HepG2 (cell line): Measurements from ENCODE around the gene ZNF800. TPM values are rescaled to one million over a fixed set of nuclear protein-coding genes. Genes with fewer than 3 reads are reported as not detected.

Experiments
- ATAC-seq: fragments of 200-7000 bp; cut with Tn5 transposase; 3 replicates; pipeline ENCODE4 v1.9.1; 2020; ENCODE audit warnings: mild to moderate bottlenecking, moderate library complexity
- BruUV-seq: library from RNA; stranded (reverse); fragments of 400-500 nt; replicated peaks from 2 replicates; lab custom pipeline; 2021; lab: Mats Ljungman, UMichigan
- CTCF ChIA-PET: fragments of 300-600 bp; formaldehyde crosslinking; extraction: SDS; loops from one replicate; lab custom pipeline; 2021; ENCODE audit warnings: low total read pairs, inconsistent platforms, low intra/inter-chr PET ratio; lab: Yijun Ruan, JAX
- POLR2A ChIA-PET: fragments of 350-600 bp; sonication (Branson Sonifier 250); formaldehyde crosslinking; loops from one replicate; lab custom pipeline; 2020; ENCODE audit warnings: antibody characterized with exemption, inconsistent platforms; lab: Yijun Ruan, JAX
- DNase-seq: peaks from one replicate; pipeline ENCODE4 v3.0.0-alpha.2; 2015; ENCODE audit warnings: low spot score
- FAIRE-seq: peaks from 3 replicates; lab custom pipeline; 2011; peaks lifted over from hg19 to GRCh38; lab: Jason Lieb, UNC
- H2AFZ ChIP-seq: one replicate; pipeline ENCODE4 v1.6.1; 2011; ENCODE audit warnings: low read length, inconsistent platforms
- H3K27ac ChIP-seq: fragments of 300-600 bp; 3 replicates; pipeline ENCODE4 v1.8.0; 2011; ENCODE audit warnings: mixed run types, mild to moderate bottlenecking, mixed read lengths, low read length, inconsistent platforms; ENCODE audit not compliant: insufficient read depth; ENCODE audit errors: extremely low read length
- H3K27me3 ChIP-seq, 2 experiments: fragments of 200-600 bp in 1 of 2; 2 replicates in 1 of 2; 3 replicates in 1 of 2; pipeline versions ENCODE4 v1.6.0 to v1.8.0; 2011; ENCODE audit warnings: low read length in 2 of 2, mild to moderate bottlenecking in 2 of 2, moderate library complexity in 2 of 2, inconsistent platforms in 1 of 2; ENCODE audit not compliant: insufficient read depth in 2 of 2, control insufficient read depth in 1 of 2
- H3K36me3 ChIP-seq, 2 experiments: fragments of 200-600 bp in 1 of 2; replicated peaks in 1 of 2; 2 replicates in 1 of 2; 3 replicates in 1 of 2; pipeline versions ENCODE4 v1.5.1 to v1.8.0; 2011; ENCODE audit warnings: low read length in 2 of 2, inconsistent platforms in 1 of 2; ENCODE audit not compliant: insufficient read depth in 2 of 2, control insufficient read depth in 1 of 2
- H3K4me1 ChIP-seq: 2 replicates; pipeline ENCODE4 v1.5.1; 2012; ENCODE audit warnings: low read length, inconsistent platforms; ENCODE audit not compliant: insufficient read depth
- H3K4me2 ChIP-seq: 2 replicates; pipeline ENCODE4 v1.6.0; 2011; ENCODE audit warnings: low read depth, low read length, inconsistent platforms
- H3K4me3 ChIP-seq, 3 experiments: fragments of 200-600 bp in 1 of 3; sonication (generic), shearing (Covaris generic) in 1 of 3; replicated peaks in 1 of 3; 2 replicates each; pipeline ENCODE4 v1.5.1; 2011 to 2016; ENCODE audit warnings: low read length in 3 of 3, inconsistent platforms in 2 of 3, low read depth in 2 of 3, mild to moderate bottlenecking in 2 of 3, control low read depth in 1 of 3, mixed read lengths in 1 of 3; ENCODE audit not compliant: insufficient read depth in 1 of 3
- H3K79me2 ChIP-seq: one replicate; pipeline ENCODE4 v1.6.1; 2011; ENCODE audit warnings: low read length, inconsistent platforms; ENCODE audit not compliant: insufficient read depth
- H3K9ac ChIP-seq: 2 replicates; pipeline ENCODE4 v1.6.0; 2011; ENCODE audit warnings: mild to moderate bottlenecking, low read depth, low read length, inconsistent platforms; ENCODE audit not compliant: insufficient read depth
- H3K9me3 ChIP-seq: 2 replicates; pipeline ENCODE4 v1.5.1; 2012; ENCODE audit warnings: mild to moderate bottlenecking, low read length
- H4K20me1 ChIP-seq: 2 replicates; pipeline ENCODE4 v1.6.0; 2011; ENCODE audit warnings: inconsistent platforms, mild to moderate bottlenecking, low read length, moderate library complexity; ENCODE audit not compliant: insufficient read depth
- DR1 ChIP-seq: sonication (generic); formaldehyde crosslinking; IDR thresholded peaks from 2 replicates; pipeline ENCODE4 v1.8.0; 2021; ENCODE audit warnings: mild to moderate bottlenecking, missing genetic modification reagents, inconsistent platforms
- HOXA3 ChIP-seq: sonication (generic); formaldehyde crosslinking; IDR thresholded peaks from 2 replicates; pipeline ENCODE4 v1.5.0; 2020; ENCODE audit warnings: missing genetic modification reagents
- NAIF1 ChIP-seq: sonication (generic); formaldehyde crosslinking; IDR thresholded peaks from 2 replicates; pipeline ENCODE4 v1.5.0; 2020; ENCODE audit warnings: mild to moderate bottlenecking, missing genetic modification reagents, borderline replicate concordance
- PLSCR1 ChIP-seq: sonication (generic); formaldehyde crosslinking; IDR thresholded peaks from 2 replicates; pipeline ENCODE4 v1.5.0; 2020; ENCODE audit warnings: missing genetic modification reagents, mild to moderate bottlenecking, borderline replicate concordance
- PPARG ChIP-seq: conservative IDR thresholded peaks from 2 replicates; pipeline ENCODE4 v1.6.1; 2016; ENCODE audit warnings: missing biosample characterization, missing genetic modification reagents
- TRAFD1 ChIP-seq: sonication (generic); formaldehyde crosslinking; IDR thresholded peaks from 2 replicates; pipeline ENCODE4 v1.5.1; 2020; ENCODE audit warnings: missing genetic modification reagents, mild to moderate bottlenecking, borderline replicate concordance
- ZBTB26 ChIP-seq: IDR thresholded peaks from 2 replicates; pipeline ENCODE4 v1.6.1; 2016; ENCODE audit warnings: missing compliant biosample characterization, missing genetic modification reagents, borderline replicate concordance
- ZMAT3 ChIP-seq: sonication (generic); formaldehyde crosslinking; conservative IDR thresholded peaks from 2 replicates; pipeline ENCODE4 v1.7.0; 2021; ENCODE audit warnings: missing genetic modification reagents
- ZNF468 ChIP-seq: sonication (generic); formaldehyde crosslinking; IDR thresholded peaks from 2 replicates; pipeline ENCODE4 v1.8.0; 2022; ENCODE audit warnings: mild to moderate bottlenecking, moderate library complexity, missing genetic modification reagents
- ZSCAN5A ChIP-seq: sonication (generic); formaldehyde crosslinking; IDR thresholded peaks from 2 replicates; pipeline ENCODE4 v1.8.0; 2022; ENCODE audit warnings: mild to moderate bottlenecking, missing genetic modification reagents, borderline replicate concordance
- ZUFSP ChIP-seq: sonication (generic); formaldehyde crosslinking; IDR thresholded peaks from 2 replicates; pipeline ENCODE4 v1.9.0; 2021; ENCODE audit warnings: missing genetic modification reagents, mild to moderate bottlenecking, borderline replicate concordance
- WGBS: methylation state at CpG from one replicate; pipeline ENCODE4 v1.1.6; 2017; ENCODE audit warnings: low lambda C conversion rate; 5-methylcytosine and 5-hydroxymethylcytosine counted together
- in situ Hi-C: cut with HindIII; loops from 2 replicates; pipeline ENCODE4 v1.10.0; 2017; ENCODE audit warnings: low pct_unique_long_range_greater_than_20kb; ENCODE audit not compliant: extremely low pct_ligation_motif_present
- intact Hi-C: fragments of 100-400 bp; cut with micrococcal nuclease; formaldehyde crosslinking; loops from one replicate; pipeline ENCODE4 v1.10.0; 2022; ENCODE audit not compliant: unreplicated experiment
- polyA plus RNA-seq, 8 experiments: library from polyadenylated mRNA; depleted of rRNA in 3 of 8; stranded (reverse) in 7 of 8; unstranded in 1 of 8; fragments of >200 nt; fragmentation: Illumina TruSeq in 4 of 8; extraction: Trizol in 4 of 8; gene quantifications; 2 replicates each; pipeline versions ENCODE4 v1.2.1 to v1.2.3, GENCODE V29; 2011 to 2016; ENCODE audit warnings: low read depth in 4 of 8, missing spikeins in 1 of 8, mixed read lengths in 1 of 8; ENCODE audit not compliant: insufficient read depth in 1 of 8
- total RNA-seq, 5 experiments: library from RNA; depleted of rRNA; stranded (reverse); fragments of >200 nt; fragmentation: Illumina TruSeq; extraction: Trizol; gene quantifications; 2 replicates each; pipeline ENCODE4 v1.2.3, GENCODE V29; 2016; ENCODE audit warnings: low read depth in 1 of 5

ZNF800 gene
- total and polyA plus RNA-seq, 2 of the 13 experiments (the other 11 are each of a cell fraction or from before 2014, with no cell fraction given), result 7.1 to 12.7 TPM

GRCh38 chr7:127417346-127417745 lies 24.8 kb upstream of the ZNF800 start:
- CTCF ChIA-PET, result no interaction called here
- WGBS, result 57% methylated on average over 4 of the region's 4 CpGs
- TF ChIP-seq ZMAT3 (CRISPR knock-in tag) (no peak), TRAFD1 (CRISPR knock-in tag) (no peak), DR1 (CRISPR knock-in tag) (no peak), HOXA3 (CRISPR knock-in tag) (no peak), PPARG (CRISPR knock-in tag) (no peak), ZNF468 (CRISPR knock-in tag) (no peak), NAIF1 (CRISPR knock-in tag) (no peak), ZSCAN5A (CRISPR knock-in tag) (no peak), PLSCR1 (CRISPR knock-in tag) (no peak), ZBTB26 (CRISPR knock-in tag) (no peak), ZUFSP (CRISPR knock-in tag) (no peak)

More at GRCh38 chr7:127417346-127417745, 24.8 kb upstream of the ZNF800 start:
- in situ Hi-C loops, result no loop called here
- H3K9me3 ChIP-seq, result no peaks in the 10 kb centered on the region
- no peak overlapping the region for H3K9ac ChIP-seq
- H3K27me3 ChIP-seq, result no peaks in the 10 kb centered on the region; a peak in 1 of 5 replicates
- POLR2A ChIA-PET, result no interaction called here
- H3K79me2 ChIP-seq, result no peaks in the 10 kb centered on the region
- H3K4me3 ChIP-seq, result no peak overlapping the region
- no peak overlapping the region for H3K4me2 ChIP-seq
- no peaks in the 10 kb centered on the region for H3K36me3 ChIP-seq
- no peak overlapping the region for H3K27ac ChIP-seq
- H3K4me1 ChIP-seq, result no peaks in the 10 kb centered on the region
- ATAC-seq (no peak), FAIRE-seq (no peak), DNase-seq (no peak)
- no TSS peak for BruUV-seq
- intact Hi-C loops, result no loop called here
- H4K20me1 ChIP-seq, result no peaks in the 10 kb centered on the region
- H2AFZ ChIP-seq, result no peak overlapping the region
